ENCODE measurements around the gene C1orf94. TPM values are rescaled to one million over a fixed set of nuclear protein-coding genes. Genes with fewer than 3 reads are reported as not detected.
"Not testable (repeated sequence)": the region's sequence is repeated elsewhere in the genome, so short reads cannot be mapped to it uniquely, and the experiment has no call there.

Gene C1orf94
- total and polyA plus RNA-seq, 2 of the 4 experiments (the other 2 are of a cell fraction), result not detected

- H2AK5ac ChIP-seq (ENCODE audit: low read depth, low read length); H4K8ac ChIP-seq (ENCODE audit: low read depth in 2 of 2, low read length in 2 of 2); H2BK5ac ChIP-seq (ENCODE audit: low read depth, low read length, poor library complexity, severe bottlenecking); H3K27me3 ChIP-seq (ENCODE audit: control insufficient read depth, insufficient read depth, low read length); H3K36me3 ChIP-seq (ENCODE audit: control insufficient read depth, insufficient read depth, low read length); ATAC-seq (ENCODE audit: low read depth); H3K4me3 ChIP-seq (ENCODE audit: insufficient read depth, low read depth, low read length); H2AFZ ChIP-seq (replicated peaks; ENCODE audit: low read length, poor library complexity); H4K5ac ChIP-seq (ENCODE audit: low read depth, low read length); POLR2A ChIA-PET (ENCODE audit: unreplicated experiment); CTCF ChIA-PET; dilution Hi-C loops (cut with HindIII; ENCODE audit: low sequenced_read_pairs, unreplicated experiment); H3K18ac ChIP-seq (ENCODE audit: low read depth, low read length); H3K4me2 ChIP-seq (ENCODE audit: low read depth, low read length); H2BK20ac ChIP-seq (ENCODE audit: low read depth, low read length); H3K9me3 ChIP-seq (ENCODE audit: control insufficient read depth, insufficient read depth, low read length); H3K79me1 ChIP-seq (ENCODE audit: low read depth in 1 of 2, low read length in 2 of 2); H3K14ac ChIP-seq (replicated peaks; ENCODE audit: low read depth, low read length); H3K4me1 ChIP-seq (ENCODE audit: control insufficient read depth, insufficient read depth, low read length); DNase-seq; H3K23ac ChIP-seq (ENCODE audit: low read depth, low read length); H3K9ac ChIP-seq (ENCODE audit: low read depth, low read length); H3K9me1 ChIP-seq (ENCODE audit: insufficient read depth, low read length); H2BK15ac ChIP-seq (ENCODE audit: low read depth, low read length); H3K4ac ChIP-seq (ENCODE audit: low read depth, low read length); H4K91ac ChIP-seq (ENCODE audit: insufficient read depth, low read depth, low read length); in situ Hi-C loops (cut with MboI; ENCODE audit: low sequenced_read_pairs); H2AK9ac ChIP-seq (replicated peaks; ENCODE audit: low read depth, low read length, poor library complexity); H3K56ac ChIP-seq (ENCODE audit: extremely low read depth, insufficient read depth, low read length); H2BK120ac ChIP-seq (ENCODE audit: low read depth, low read length); BruUV-seq (replicated peaks); H3K27ac ChIP-seq (ENCODE audit: insufficient read depth, low read length); intact Hi-C loops (cut with micrococcal nuclease); H4K20me1 ChIP-seq (ENCODE audit: insufficient read depth, low read length): not testable (repeated sequence)
- WGBS, 2 experiments (ENCODE audit: extremely low coverage in 2 of 2, insufficient read length in 1 of 2), result no CpG with 5 or more reads among the region's 4 CpGs
Observed at GRCh38 chr1:34183381-34183780, 6.7 kb downstream of the C1orf94 start.
